RWPE2 (cell line): ENCODE data around the gene HIGD1A.

ENCODE experiments used
- ATAC-seq: fragments of 200-7000 bp; cut with Tn5 transposase; 3 replicates; pipeline ENCODE4 v1.9.1; 2021; ENCODE audit warnings: low read depth
- DNase-seq: peaks from one replicate; pipeline ENCODE4 v3.0.0-alpha.2; 2020; ENCODE audit warnings: low spot score
- H3K27ac ChIP-seq: fragments of 450-650 bp; 2 replicates; pipeline ENCODE4 v1.5.1; 2017; ENCODE audit warnings: mild to moderate bottlenecking; ENCODE audit not compliant: poor library complexity, severe bottlenecking
- H3K27me3 ChIP-seq: fragments of 250-450 bp; sonication (Bioruptor Pico); 2 replicates; pipeline ENCODE4 v1.5.1; 2021; ENCODE audit warnings: mild to moderate bottlenecking, moderate library complexity; ENCODE audit not compliant: insufficient read depth, poor library complexity, severe bottlenecking
- H3K36me3 ChIP-seq: fragments of 250-450 bp; sonication (Bioruptor Pico); 2 replicates; pipeline ENCODE4 v1.5.1; 2020; ENCODE audit warnings: low read depth, mild to moderate bottlenecking, moderate library complexity
- H3K4me1 ChIP-seq: fragments of 250-450 bp; sonication (Bioruptor Pico); 2 replicates; pipeline ENCODE4 v1.5.1; 2021; ENCODE audit warnings: mild to moderate bottlenecking, moderate library complexity; ENCODE audit not compliant: insufficient read depth, poor library complexity, severe bottlenecking
- H3K4me3 ChIP-seq: fragments of 250-450 bp; sonication (Bioruptor Pico); 2 replicates; pipeline ENCODE4 v1.5.1; 2021; ENCODE audit warnings: mild to moderate bottlenecking, moderate library complexity; ENCODE audit not compliant: severe bottlenecking
- H3K9me3 ChIP-seq: fragments of 250-450 bp; sonication (Bioruptor Pico); 2 replicates; pipeline ENCODE4 v1.5.1; 2021; ENCODE audit warnings: mild to moderate bottlenecking, moderate library complexity; ENCODE audit not compliant: severe bottlenecking
- CTCF ChIP-seq: fragments of 450-650 bp; IDR thresholded peaks from one replicate; pipeline ENCODE4 v1.5.1; 2017; ENCODE audit warnings: mild to moderate bottlenecking, moderate library complexity; ENCODE audit not compliant: poor library complexity, severe bottlenecking

HIGD1A gene

GRCh38 chr3:42801784-42802183 is 2.5 kb downstream of the HIGD1A start:
- Histone ChIP-seq H3K9me3 (no peaks in the 10 kb centered on the region), H3K4me3 (no peak overlapping the region), H3K27ac (no peak overlapping the region), H3K27me3 (no peaks in the 10 kb centered on the region), H3K36me3 (peaks cover 24% of the 10 kb centered on the region), H3K4me1 (peaks cover 10% of the 10 kb centered on the region)
- ATAC-seq (no peak), DNase-seq (no peak)
- TF ChIP-seq CTCF = no peak

DNA sequence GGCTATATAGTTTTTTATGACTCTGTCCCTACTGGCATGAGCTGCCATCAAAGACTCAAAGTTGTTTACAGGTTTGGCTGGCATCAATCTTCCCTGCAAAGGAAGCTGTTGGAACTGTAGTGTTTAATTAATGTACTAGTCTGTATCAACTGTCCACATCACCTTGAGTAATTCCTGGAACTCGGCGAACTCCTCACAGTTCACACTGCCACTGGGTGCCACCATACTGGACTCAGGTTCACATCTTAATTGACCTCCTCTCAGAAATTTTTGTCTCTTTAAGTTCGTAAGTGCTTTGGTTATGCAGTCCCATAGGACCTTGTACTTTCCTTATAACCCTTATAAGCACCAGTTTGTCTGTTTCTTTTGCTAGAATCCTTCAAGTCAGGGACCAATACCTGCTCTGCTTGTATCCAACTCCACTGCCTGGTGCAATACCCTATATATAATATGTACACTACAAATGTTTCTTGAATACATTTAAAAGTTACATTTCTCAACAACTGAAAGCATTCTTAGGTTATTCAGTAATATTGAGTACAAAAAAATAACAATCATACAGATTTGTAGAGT is 3.2 kb downstream of the HIGD1A start:
- no peak for TF ChIP-seq CTCF
- no peak overlapping the region for H3K4me3 ChIP-seq
- H3K27me3 ChIP-seq = no peaks in the 10 kb centered on the region
- peaks cover 10% of the 10 kb centered on the region for H3K4me1 ChIP-seq
- H3K36me3 ChIP-seq = peaks cover 24% of the 10 kb centered on the region
- H3K27ac ChIP-seq = no peak overlapping the region
- no peaks in the 10 kb centered on the region for H3K9me3 ChIP-seq
- ATAC-seq (no peak), DNase-seq (no peak)

DNA sequence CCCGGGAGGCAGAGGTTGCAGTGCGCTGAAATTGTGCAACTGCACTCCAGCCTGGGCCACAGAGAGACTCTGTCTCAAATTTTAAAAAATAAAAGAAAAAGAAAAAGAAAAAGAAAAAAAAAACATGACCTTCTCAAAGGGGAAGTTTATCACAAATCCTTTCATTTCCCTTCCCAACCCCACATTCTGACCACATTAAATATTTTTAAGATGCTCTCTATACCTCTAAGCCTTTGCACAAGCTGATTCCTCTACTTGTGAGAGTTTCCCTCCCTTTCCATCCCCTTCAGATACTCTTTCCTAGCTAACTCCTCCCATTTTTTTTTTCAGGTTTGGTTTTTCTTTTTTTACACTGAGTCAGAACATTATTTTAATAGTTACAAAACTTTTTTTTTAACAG is 4.0 kb downstream of the HIGD1A start:
- ATAC-seq = no peak
- Histone ChIP-seq H3K27me3 (no peaks in the 10 kb centered on the region), H3K9me3 (no peaks in the 10 kb centered on the region), H3K27ac (no peak overlapping the region), H3K4me1 (peaks cover 10% of the 10 kb centered on the region), H3K4me3 (no peak overlapping the region), H3K36me3 (peaks cover 33% of the 10 kb centered on the region)
- no peak for DNase-seq
- TF ChIP-seq CTCF = no peak

DNA sequence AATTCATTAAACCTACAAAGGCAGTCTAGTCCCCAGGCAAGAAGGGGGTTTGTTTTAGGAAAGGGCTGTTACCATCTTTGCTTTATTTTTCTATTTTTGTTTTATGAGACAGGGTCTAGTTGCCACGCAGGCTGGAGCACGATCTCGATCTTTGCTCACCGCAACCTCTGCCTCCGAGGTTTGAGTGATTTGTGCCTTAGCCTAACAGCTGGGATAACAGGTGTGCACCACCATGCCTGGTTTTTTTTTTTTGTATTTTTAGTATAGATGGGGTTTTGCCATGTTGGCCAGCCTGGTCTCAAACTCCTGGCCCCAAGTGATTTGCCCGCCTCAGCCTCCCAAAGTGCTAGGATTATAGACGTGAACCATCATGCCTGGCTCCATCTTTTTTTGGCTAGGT is 4.9 kb downstream of the HIGD1A start:
- ATAC-seq = no peak
- Histone ChIP-seq H3K27me3 (no peaks in the 10 kb centered on the region), H3K27ac (no peak overlapping the region), H3K4me1 (peaks cover 10% of the 10 kb centered on the region), H3K9me3 (no peaks in the 10 kb centered on the region), H3K4me3 (no peak overlapping the region), H3K36me3 (peaks cover 37% of the 10 kb centered on the region)
- no peak for TF ChIP-seq CTCF
- no peak for DNase-seq

- no peak for ATAC-seq
- no peaks in the 10 kb centered on the region for H3K4me1 ChIP-seq
- no peak for DNase-seq
- H3K27ac ChIP-seq = no peak overlapping the region
- H3K27me3 ChIP-seq = no peaks in the 10 kb centered on the region
- H3K4me3 ChIP-seq = no peak overlapping the region
- no peak for TF ChIP-seq CTCF
- peaks cover 46% of the 10 kb centered on the region for H3K36me3 ChIP-seq
- no peaks in the 10 kb centered on the region for H3K9me3 ChIP-seq
Measured at GRCh38 chr3:42796332-42796885, 7.9 kb downstream of the HIGD1A start.
